ENCODE data around the gene ATP1A4. TPM values are rescaled to one million over a fixed set of nuclear protein-coding genes. Genes with fewer than 3 reads are reported as not detected.
A peak's percentile ranks its signal among the peaks of the same experiment; 100 is the strongest.

ATP1A4 gene
- total and polyA plus RNA-seq, 4 donors: not detected

GRCh38 chr1:160159846-160160245 is 8.4 kb downstream of the ATP1A4 start:
- Histone ChIP-seq H3K9ac (ENCODE audit: low read depth in 1 of 2, low read length in 2 of 2) (no peak overlapping the region), H3K27me3 (ENCODE audit: control insufficient read depth in 4 of 4, insufficient read depth in 4 of 4, low read length in 3 of 4) (no peaks in the 10 kb centered on the region), H3K4me1 (ENCODE audit: control insufficient read depth in 4 of 4, insufficient read depth in 4 of 4, low read length in 3 of 4) (no peaks in the 10 kb centered on the region), H3K36me3 (ENCODE audit: control insufficient read depth in 4 of 4, insufficient read depth in 3 of 4, low read depth in 1 of 4, low read length in 3 of 4) (no peaks in the 10 kb centered on the region), H3K9me3 (ENCODE audit: control insufficient read depth in 4 of 4, low read length in 3 of 4) (no peaks in the 10 kb centered on the region), H3K4me3 (ENCODE audit: low read depth in 1 of 3, low read length in 3 of 3) (no peak overlapping the region), H3K27ac (ENCODE audit: low read depth in 1 of 2, low read length in 2 of 2) (no peak overlapping the region)
- DNase-seq (ENCODE audit: low spot score): no peak
- TF ChIP-seq FOXA1 (IDR thresholded peaks at IDR 0.05) (no peak), RAD21 (IDR thresholded peaks at IDR 0.05) (no peak), JUND (IDR thresholded peaks at IDR 0.05) (no peak), SP1 (IDR thresholded peaks at IDR 0.05) (no peak), REST (IDR thresholded peaks at IDR 0.05) (no peak), ATF3 (IDR thresholded peaks at IDR 0.05) (no peak), HNF4G (IDR thresholded peaks at IDR 0.05) (no peak), ZBTB33 (IDR thresholded peaks at IDR 0.05) (no peak), HNF4A (conservative IDR thresholded peaks at IDR 0.05) (no peak), YY1 (IDR thresholded peaks at IDR 0.05) (no peak), MAX (IDR thresholded peaks at IDR 0.05) (no peak), EGR1 (IDR thresholded peaks at IDR 0.05; ENCODE audit: low read depth in 2 of 2) (no peak), RXRA (IDR thresholded peaks at IDR 0.05) (no peak), GABPA (IDR thresholded peaks at IDR 0.05 in 1 of 2, conservative IDR thresholded peaks at IDR 0.05 in 1 of 2) (no peak), FOXA2 (IDR thresholded peaks at IDR 0.05) (no peak)

DNA sequence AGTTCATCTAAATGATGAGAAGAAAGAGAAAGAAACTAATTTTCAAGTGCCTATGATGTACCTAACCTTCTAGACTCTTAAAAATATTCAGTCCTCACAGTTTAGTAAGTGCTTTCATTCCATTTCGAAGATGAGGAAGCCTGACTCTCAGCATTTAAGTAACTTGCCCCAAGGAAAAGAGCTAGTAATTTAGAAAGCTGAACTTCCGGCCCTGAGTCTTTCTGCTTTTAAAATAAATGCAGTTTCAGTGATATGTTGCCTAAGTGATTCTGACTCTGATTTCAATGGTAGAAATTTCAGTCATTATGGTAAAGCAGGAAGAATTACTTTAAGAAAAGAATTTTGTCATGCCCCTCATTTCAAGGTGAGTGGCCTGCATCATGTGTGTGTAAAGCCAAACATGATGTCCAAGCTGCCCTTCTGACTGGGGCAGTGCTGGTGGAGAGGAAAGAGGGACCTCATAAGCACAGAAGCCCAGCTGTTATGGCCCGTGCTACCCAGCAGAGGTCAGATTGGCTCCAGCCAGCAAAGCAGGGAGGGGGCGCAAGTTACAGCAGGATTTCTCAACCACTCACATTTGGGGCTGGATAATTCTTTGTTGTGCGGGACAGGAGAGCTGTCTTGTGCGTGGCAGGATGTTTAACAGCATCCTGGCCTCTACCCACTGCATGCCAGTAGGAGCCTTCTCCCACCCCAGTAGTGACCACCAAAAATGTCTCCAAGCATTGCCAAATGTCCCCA is 10.7 kb downstream of the ATP1A4 start:
- 75% methylated on average over 6 of the region's 6 CpGs for WGBS
- Histone ChIP-seq H3K4me1 (ENCODE audit: control insufficient read depth in 4 of 4, insufficient read depth in 4 of 4, low read length in 3 of 4) (no peaks in the 10 kb centered on the region), H3K27me3 (ENCODE audit: control insufficient read depth in 4 of 4, insufficient read depth in 4 of 4, low read length in 3 of 4) (no peaks in the 10 kb centered on the region), H3K36me3 (ENCODE audit: control insufficient read depth in 4 of 4, insufficient read depth in 3 of 4, low read depth in 1 of 4, low read length in 3 of 4) (no peaks in the 10 kb centered on the region), H3K9ac (ENCODE audit: low read depth in 1 of 2, low read length in 2 of 2) (no peak overlapping the region), H3K4me3 (ENCODE audit: low read depth in 1 of 3, low read length in 3 of 3) (no peak overlapping the region), H3K27ac (ENCODE audit: low read depth in 1 of 2, low read length in 2 of 2) (no peak overlapping the region), H3K9me3 (ENCODE audit: control insufficient read depth in 4 of 4, low read length in 3 of 4) (no peaks in the 10 kb centered on the region)
- no peak for TF ChIP-seq FOXA2 (IDR thresholded peaks at IDR 0.05)
- TF ChIP-seq RAD21 (IDR thresholded peaks at IDR 0.05): peak; percentile 18 to 35
- DNase-seq (ENCODE audit: low spot score): no peak
